K562 (cell line): ENCODE results near the gene PYGL. TPM values are rescaled to one million over a fixed set of nuclear protein-coding genes. Genes with fewer than 3 reads are reported as not detected.

Source experiments
- ATAC-seq: fragments of 200-7000 bp; cut with Tn5 transposase; 3 replicates; pipeline ENCODE4 v1.9.1; 2020; ENCODE audit warnings: moderate library complexity
- BruUV-seq: library from RNA; stranded (reverse); fragments of 400-500 nt; replicated peaks from 2 replicates; lab custom pipeline; 2021; lab: Mats Ljungman, UMichigan
- CTCF ChIA-PET: fragments of 300-600 bp; formaldehyde crosslinking; extraction: SDS; loops from one replicate; lab custom pipeline; 2021; ENCODE audit warnings: low intra/inter-chr PET ratio; lab: Yijun Ruan, JAX
- POLR2A ChIA-PET: fragments of 300-600, 350-650 bp; sonication (Branson Sonifier 250); formaldehyde crosslinking; extraction: SDS; loops from one replicate; lab custom pipeline; 2021; ENCODE audit warnings: antibody characterized with exemption, inconsistent platforms; lab: Yijun Ruan, JAX
- DNase-seq, 4 experiments: peaks; one replicate each; pipeline versions ENCODE4 v3.0.0 to v3.0.0-alpha.2; 2011 to 2018; ENCODE audit warnings: low spot score in 3 of 4, mixed read lengths in 3 of 4; ENCODE audit errors: extremely low read depth in 1 of 4
- FAIRE-seq: peaks from 2 replicates; lab custom pipeline; 2011; peaks lifted over from hg19 to GRCh38; lab: Jason Lieb, UNC
- H2AFZ ChIP-seq: 2 replicates; pipeline ENCODE4 v1.6.0; 2011; ENCODE audit warnings: low read depth, low read length, control low read depth, inconsistent platforms
- H3K27ac ChIP-seq: fragments of 200-600 bp; 3 replicates; pipeline ENCODE4 v1.8.0; 2011; ENCODE audit warnings: low read depth, mild to moderate bottlenecking, control low read depth, inconsistent platforms, low read length, moderate library complexity, mixed read lengths; ENCODE audit errors: extremely low read depth
- H3K27me3 ChIP-seq, 2 experiments: fragments of 300-600 bp in 1 of 2; 2 replicates in 1 of 2; 3 replicates in 1 of 2; pipeline versions ENCODE4 v1.6.0 to v1.8.0; 2011; ENCODE audit warnings: inconsistent platforms in 2 of 2, low read length in 2 of 2, mild to moderate bottlenecking in 1 of 2, mixed read lengths in 1 of 2, moderate library complexity in 1 of 2; ENCODE audit not compliant: control insufficient read depth in 2 of 2, insufficient read depth in 2 of 2
- H3K36me3 ChIP-seq: fragments of 300-600 bp; 3 replicates; pipeline ENCODE4 v1.8.0; 2011; ENCODE audit warnings: mild to moderate bottlenecking, low read length, inconsistent platforms; ENCODE audit not compliant: control insufficient read depth, insufficient read depth
- H3K4me1 ChIP-seq, 2 experiments: fragments of 200-600 bp in 1 of 2; replicated peaks in 1 of 2; 2 replicates in 1 of 2; 3 replicates in 1 of 2; pipeline versions ENCODE4 v1.5.1 to v1.8.0; 2011; ENCODE audit warnings: inconsistent platforms in 2 of 2, low read length in 2 of 2, mild to moderate bottlenecking in 1 of 2, mixed read lengths in 1 of 2, moderate library complexity in 1 of 2; ENCODE audit not compliant: control insufficient read depth in 2 of 2, insufficient read depth in 2 of 2
- H3K4me2 ChIP-seq: 2 replicates; pipeline ENCODE4 v1.6.1; 2011; ENCODE audit warnings: low read length, control low read depth, inconsistent platforms, mixed read lengths; ENCODE audit not compliant: insufficient read depth
- H3K4me3 ChIP-seq: fragments of 200-600 bp; sonication (generic), shearing (Covaris generic); 2 replicates; pipeline ENCODE4 v1.5.1; 2016; ENCODE audit warnings: control low read depth, inconsistent platforms
- H3K79me2 ChIP-seq: fragments of 200-600 bp; 3 replicates; pipeline ENCODE4 v1.8.0; 2011; ENCODE audit warnings: low read length, inconsistent platforms; ENCODE audit not compliant: control insufficient read depth, insufficient read depth
- H3K9ac ChIP-seq, 2 experiments: 2 replicates each; pipeline versions ENCODE4 v1.6.0 to v1.6.1; 2011; ENCODE audit warnings: low read depth in 2 of 2, low read length in 2 of 2, control low read depth in 1 of 2, inconsistent platforms in 1 of 2, mild to moderate bottlenecking in 1 of 2, mixed read lengths in 1 of 2; ENCODE audit not compliant: insufficient read depth in 1 of 2
- H3K9me1 ChIP-seq: one replicate; pipeline ENCODE4 v1.6.0; 2011; ENCODE audit warnings: inconsistent platforms, mild to moderate bottlenecking, low read length, moderate library complexity; ENCODE audit not compliant: control insufficient read depth, insufficient read depth
- H3K9me3 ChIP-seq: replicated peaks from 2 replicates; pipeline ENCODE4 v1.5.1; 2011; ENCODE audit warnings: low read depth, low read length, inconsistent platforms; ENCODE audit not compliant: control insufficient read depth, insufficient read depth
- H4K20me1 ChIP-seq: replicated peaks from 2 replicates; pipeline ENCODE4 v1.6.1; 2011; ENCODE audit warnings: low read length, inconsistent platforms, mixed read lengths; ENCODE audit not compliant: control insufficient read depth, insufficient read depth
- ATF4 ChIP-seq: fragments of 450-650 bp; formaldehyde crosslinking; IDR thresholded peaks from 2 replicates; pipeline ENCODE4 v1.4.0; 2022; ENCODE audit warnings: mild to moderate bottlenecking, moderate library complexity
- CBX5 ChIP-seq: IDR thresholded peaks from 2 replicates; pipeline ENCODE4 v1.6.1; 2014; ENCODE audit warnings: low read depth, borderline replicate concordance
- HDAC8 ChIP-seq: fragments of 450-650 bp; IDR thresholded peaks from 2 replicates; pipeline ENCODE4 v1.6.1; 2016; ENCODE audit warnings: mild to moderate bottlenecking, missing genetic modification characterization, moderate library complexity, missing compliant biosample characterization
- HDGF ChIP-seq: fragments of 450-650 bp; IDR thresholded peaks from 2 replicates; pipeline ENCODE4 v1.6.1; 2016
- NFYB ChIP-seq: IDR thresholded peaks from 2 replicates; pipeline ENCODE4 v1.6.1; 2011; ENCODE audit warnings: mild to moderate bottlenecking, moderate library complexity; ENCODE audit not compliant: insufficient read length; ENCODE audit errors: extremely low read depth
- PURB ChIP-seq: sonication (generic); formaldehyde crosslinking; IDR thresholded peaks from 2 replicates; pipeline ENCODE4 v1.9.0; 2021; ENCODE audit warnings: low read depth, mild to moderate bottlenecking, missing genetic modification reagents
- SIX5 ChIP-seq, 2 experiments: IDR thresholded peaks; 2 replicates each; pipeline ENCODE4 v1.6.1; 2011; ENCODE audit warnings: low read length in 2 of 2, borderline replicate concordance in 1 of 2, low read depth in 1 of 2, mild to moderate bottlenecking in 1 of 2, moderate library complexity in 1 of 2; ENCODE audit not compliant: insufficient read depth in 1 of 2
- ZKSCAN3 ChIP-seq: fragments of 250-450 bp; sonication (Bioruptor Pico); IDR thresholded peaks from 2 replicates; pipeline ENCODE4 v1.4.0; 2020
- ZNF511 ChIP-seq: sonication (generic); formaldehyde crosslinking; IDR thresholded peaks from 2 replicates; pipeline ENCODE4 v1.8.0; 2022; ENCODE audit warnings: mild to moderate bottlenecking, missing genetic modification reagents
- WGBS: fragments of 100-300 bp; shearing (Covaris generic); methylation state at CpG from one replicate; pipeline ENCODE4 v1.1.6; 2016; ENCODE audit warnings: low coverage, mixed read lengths; ENCODE audit not compliant: insufficient coverage; ENCODE audit errors: missing lambda C conversion rate; 5-methylcytosine and 5-hydroxymethylcytosine counted together
- in situ Hi-C: fragments of 300-500 bp; cut with MboI; formaldehyde crosslinking; loops from 4 replicates; pipeline ENCODE4 v1.15.0; 2018; ENCODE audit warnings: inconsistent platforms, mixed read lengths
- intact Hi-C: fragments of 100-400 bp; cut with micrococcal nuclease; formaldehyde crosslinking; loops from 2 replicates; pipeline ENCODE4 v1.14.2; 2022
- polyA plus RNA-seq, 8 experiments: library from polyadenylated mRNA; depleted of rRNA in 4 of 8; stranded (reverse) in 5 of 8; unstranded in 3 of 8; fragments of >200 nt; fragmentation: Nextera tagmentation in 2 of 8; fragmentation: Illumina TruSeq in 1 of 8; extraction: Ambion mirVana in 2 of 8; extraction: Trizol in 1 of 8; gene quantifications; 2 replicates each; pipeline versions ENCODE4 v1.2.1 to v1.2.3, GENCODE V29; 2011 to 2014; ENCODE audit warnings: inconsistent platforms in 1 of 8, missing spikeins in 1 of 8
- total RNA-seq, 7 experiments: library from RNA; depleted of rRNA in 6 of 7; stranded (reverse); fragments of >200 nt in 6 of 7; fragmentation: Illumina TruSeq in 2 of 7; extraction: Trizol in 2 of 7; gene quantifications; 2 replicates each; pipeline versions ENCODE4 v1.2.1 to v1.2.3, GENCODE V29; 2011 to 2021; ENCODE audit warnings: low replicate concordance in 1 of 7

Gene PYGL
- total and polyA plus RNA-seq, 9 of the 15 experiments (the other 6 are each of a cell fraction or from before 2014, with no cell fraction given) = 3.5 to 17.9 (median 13.1) TPM

- in situ Hi-C loops = no loop called here
- no TSS peak for BruUV-seq
- H3K9ac ChIP-seq = no peak overlapping the region
- no peak overlapping the region for H3K4me2 ChIP-seq
- H3K79me2 ChIP-seq = no peaks in the 10 kb centered on the region
- intact Hi-C loops = no loop called here
- no peak overlapping the region for H3K27ac ChIP-seq
- H4K20me1 ChIP-seq = no peaks in the 10 kb centered on the region
- H3K27me3 ChIP-seq = peaks cover 0 to 4% of the 10 kb centered on the region in 2 experiments; a peak in 2 of 5 replicates
- WGBS = 0% methylated on average over 3 of the region's 3 CpGs
- no peak overlapping the region for H3K4me3 ChIP-seq
- FAIRE-seq = no peak
- no peak for ATAC-seq
- ChIA-PET CTCF (no interaction called here), POLR2A (no interaction called here)
- H3K36me3 ChIP-seq = no peaks in the 10 kb centered on the region
- H3K4me1 ChIP-seq = no peaks in the 10 kb centered on the region
- DNase-seq = no peak
- no peaks in the 10 kb centered on the region for H3K9me3 ChIP-seq
- no peak for TF ChIP-seq ZKSCAN3 (CRISPR knock-in tag)
- TF ChIP-seq HDAC8 (tag) = no peak
- no peak for TF ChIP-seq NFYB
- TF ChIP-seq ZNF511 (CRISPR knock-in tag) = no peak
- H2AFZ ChIP-seq = no peak overlapping the region
- no peaks in the 10 kb centered on the region for H3K9me1 ChIP-seq
These were observed 22.8 kb upstream of the PYGL start for GRCh38 chr14:50967103-50967502.

GRCh38 chr14:50964683-50965390 lies 20.6 kb upstream of the PYGL start:
- no peak overlapping the region for H3K4me3 ChIP-seq
- no peaks in the 10 kb centered on the region for H3K79me2 ChIP-seq
- ATAC-seq = no peak
- H2AFZ ChIP-seq = no peak overlapping the region
- no peak for DNase-seq
- no peak overlapping the region for H3K27ac ChIP-seq
- no peaks in the 10 kb centered on the region for H3K9me1 ChIP-seq
- H3K9me3 ChIP-seq = no peaks in the 10 kb centered on the region
- WGBS = 3% methylated on average over 5 of the region's 5 CpGs
- no peaks in the 10 kb centered on the region; a peak in 2 of 5 replicates for H3K4me1 ChIP-seq
- peaks cover 0 to 4% of the 10 kb centered on the region in 2 experiments; a peak in 1 of 5 replicates for H3K27me3 ChIP-seq
- FAIRE-seq = no peak
- no peak overlapping the region for H3K9ac ChIP-seq
- TF ChIP-seq HDGF (no peak), PURB (CRISPR knock-in tag) (no peak), CBX5 (no peak), SIX5 (IDR thresholded peaks at IDR 0.05; ENCODE audit: borderline replicate concordance in 1 of 2, insufficient read depth in 1 of 2, low read depth in 1 of 2, low read length in 2 of 2) (no peak), ATF4 (CRISPR knock-in tag) (no peak)
- H3K4me2 ChIP-seq = no peak overlapping the region
- in situ Hi-C loops (no loop called here), intact Hi-C loops (no loop called here)
- no TSS peak for BruUV-seq
- CTCF ChIA-PET = interaction anchor here (0.6 kb wide), 1 partner anchor 646 kb away, joined by 3 read pairs; no protein-coding TSS in a partner anchor
- POLR2A ChIA-PET = no interaction called here
- no peaks in the 10 kb centered on the region for H3K36me3 ChIP-seq
- H4K20me1 ChIP-seq = no peaks in the 10 kb centered on the region
